ENCODE data around the gene FAM163B. TPM values are rescaled to one million over a fixed set of nuclear protein-coding genes. Genes with fewer than 3 reads are reported as not detected.

The FAM163B gene
- total and polyA plus RNA-seq, 2 donors (not counting 1 experiment from before 2014, with no cell fraction given), result not detected

- TF ChIP-seq EZH2 (IDR thresholded peaks at IDR 0.05; ENCODE audit: borderline replicate concordance, insufficient read depth, low read depth, low read length, poor library complexity, severe bottlenecking), result no peak
- TF ChIP-seq, protein P1, sequence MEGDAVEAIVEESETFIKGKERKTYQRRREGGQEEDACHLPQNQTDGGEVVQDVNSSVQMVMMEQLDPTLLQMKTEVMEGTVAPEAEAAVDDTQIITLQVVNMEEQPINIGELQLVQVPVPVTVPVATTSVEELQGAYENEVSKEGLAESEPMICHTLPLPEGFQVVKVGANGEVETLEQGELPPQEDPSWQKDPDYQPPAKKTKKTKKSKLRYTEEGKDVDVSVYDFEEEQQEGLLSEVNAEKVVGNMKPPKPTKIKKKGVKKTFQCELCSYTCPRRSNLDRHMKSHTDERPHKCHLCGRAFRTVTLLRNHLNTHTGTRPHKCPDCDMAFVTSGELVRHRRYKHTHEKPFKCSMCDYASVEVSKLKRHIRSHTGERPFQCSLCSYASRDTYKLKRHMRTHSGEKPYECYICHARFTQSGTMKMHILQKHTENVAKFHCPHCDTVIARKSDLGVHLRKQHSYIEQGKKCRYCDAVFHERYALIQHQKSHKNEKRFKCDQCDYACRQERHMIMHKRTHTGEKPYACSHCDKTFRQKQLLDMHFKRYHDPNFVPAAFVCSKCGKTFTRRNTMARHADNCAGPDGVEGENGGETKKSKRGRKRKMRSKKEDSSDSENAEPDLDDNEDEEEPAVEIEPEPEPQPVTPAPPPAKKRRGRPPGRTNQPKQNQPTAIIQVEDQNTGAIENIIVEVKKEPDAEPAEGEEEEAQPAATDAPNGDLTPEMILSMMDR (IDR thresholded peaks at IDR 0.05), result no peak
- Histone ChIP-seq H3K4me2 (replicated peaks; ENCODE audit: low read depth, low read length, poor library complexity, severe bottlenecking) (no peak overlapping the region), H3K4me3 (ENCODE audit: control extremely low read depth in 1 of 5, extremely low read depth in 1 of 5, insufficient read depth in 1 of 5, low read depth in 2 of 5, low read length in 4 of 5) (no peak overlapping the region), H3K79me2 (ENCODE audit: control insufficient read depth, insufficient read depth, low read length) (no peaks in the 10 kb centered on the region), H3K27ac (ENCODE audit: low read length in 2 of 2) (no peak overlapping the region), H2AFZ (ENCODE audit: insufficient read depth, low read depth, low read length, poor library complexity, severe bottlenecking) (no peak overlapping the region), H3K9ac (ENCODE audit: low read length) (no peak overlapping the region), H3K36me3 (replicated peaks in 1 of 2; ENCODE audit: control extremely low read depth in 1 of 2, control insufficient read depth in 1 of 2, extremely low read depth in 1 of 2, insufficient read depth in 2 of 2, low read length in 1 of 2) (no peaks in the 10 kb centered on the region), H3K4me1 (ENCODE audit: control insufficient read depth in 2 of 2, insufficient read depth in 2 of 2, low read length in 2 of 2) (peaks cover 6 to 8% of the 10 kb centered on the region in 2 donors), H4K20me1 (ENCODE audit: control insufficient read depth, insufficient read depth, low read length, poor library complexity, severe bottlenecking) (no peaks in the 10 kb centered on the region), H3K27me3 (replicated peaks in 1 of 4; ENCODE audit: control extremely low read depth in 1 of 4, control insufficient read depth in 3 of 4, insufficient read depth in 4 of 4, low read length in 3 of 4) (peaks cover 0 to 26% (median 2%) of the 10 kb centered on the region in 4 experiments), H3K9me3 (ENCODE audit: control extremely low read depth in 1 of 3, control insufficient read depth in 2 of 3, insufficient read depth in 1 of 3, low read length in 2 of 3) (peaks cover 0 to 4% (median 0%) of the 10 kb centered on the region in 3 donors)
- intact Hi-C loops (cut with micrococcal nuclease), result no loop called here
- H3K27me3 Mint-ChIP-seq, result peaks cover 16% of the 10 kb centered on the region
- no peak overlapping the region for H3K4me3 Mint-ChIP-seq
- H3K4me1 Mint-ChIP-seq, result peaks cover 7% of the 10 kb centered on the region
- 92% methylated on average over 10 of the region's 10 CpGs for WGBS (ENCODE audit: insufficient coverage)
- ChIA-PET CTCF (no interaction called here), POLR2A (no interaction called here)
- ATAC-seq (ENCODE audit: low read depth) (no peak), DNase-seq (no peak)
- no peak overlapping the region for H3K27ac Mint-ChIP-seq
- H3K9me3 Mint-ChIP-seq (ENCODE audit: insufficient read depth), result no peaks in the 10 kb centered on the region
Observed at GRCh38 chr9:133553123-133553522, 56.1 kb downstream of the FAM163B start.

DNA sequence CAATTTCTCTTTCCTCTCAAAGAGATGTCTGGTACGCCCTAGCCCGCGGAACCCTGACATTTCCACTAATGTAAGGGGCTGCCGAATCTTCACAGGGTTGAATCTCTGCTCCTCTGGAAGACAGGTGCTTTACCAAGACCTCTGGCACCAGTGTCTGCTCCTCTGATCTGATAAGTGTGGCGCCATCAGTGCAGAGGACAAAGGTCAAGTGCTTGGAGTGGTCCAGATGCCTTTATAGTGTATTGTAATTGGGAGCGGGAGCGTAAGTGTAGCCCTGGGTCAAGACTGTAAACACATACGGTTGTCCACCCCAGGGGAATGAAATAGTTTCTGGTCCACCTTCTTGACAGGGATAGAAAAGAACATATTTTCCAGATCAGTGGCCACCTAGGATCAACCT lies 57.0 kb downstream of the FAM163B start:
- H3K27me3 ChIP-seq (replicated peaks in 1 of 4; ENCODE audit: control extremely low read depth in 1 of 4, control insufficient read depth in 3 of 4, insufficient read depth in 4 of 4, low read length in 3 of 4), result peaks cover 0 to 18% (median 0%) of the 10 kb centered on the region in 4 experiments
- no peak overlapping the region for H3K9ac ChIP-seq (ENCODE audit: low read length)
- H4K20me1 ChIP-seq (ENCODE audit: control insufficient read depth, insufficient read depth, low read length, poor library complexity, severe bottlenecking), result no peaks in the 10 kb centered on the region
- ATAC-seq (ENCODE audit: low read depth) (no peak), DNase-seq (no peak)
- Mint-ChIP-seq H3K27me3 (peaks cover 22% of the 10 kb centered on the region), H3K4me1 (no peaks in the 10 kb centered on the region), H3K27ac (no peak overlapping the region), H3K4me3 (no peak overlapping the region), H3K9me3 (ENCODE audit: insufficient read depth) (no peaks in the 10 kb centered on the region)
- no peak overlapping the region for H3K27ac ChIP-seq (ENCODE audit: low read length in 2 of 2)
- intact Hi-C loops (cut with micrococcal nuclease), result no loop called here
- no peak overlapping the region for H3K4me3 ChIP-seq (ENCODE audit: control extremely low read depth in 1 of 5, extremely low read depth in 1 of 5, insufficient read depth in 1 of 5, low read depth in 2 of 5, low read length in 4 of 5)
- WGBS (ENCODE audit: insufficient coverage), result 95% methylated on average over 7 of the region's 8 CpGs
- H3K9me3 ChIP-seq (ENCODE audit: control extremely low read depth in 1 of 3, control insufficient read depth in 2 of 3, insufficient read depth in 1 of 3, low read length in 2 of 3), result peaks cover 0 to 4% (median 0%) of the 10 kb centered on the region in 3 donors
- H3K79me2 ChIP-seq (ENCODE audit: control insufficient read depth, insufficient read depth, low read length), result no peaks in the 10 kb centered on the region
- H3K4me1 ChIP-seq (ENCODE audit: control insufficient read depth in 2 of 2, insufficient read depth in 2 of 2, low read length in 2 of 2), result no peaks in the 10 kb centered on the region
- TF ChIP-seq, protein P1 (IDR thresholded peaks at IDR 0.05), result no peak
- no peak for TF ChIP-seq EZH2 (IDR thresholded peaks at IDR 0.05; ENCODE audit: borderline replicate concordance, insufficient read depth, low read depth, low read length, poor library complexity, severe bottlenecking)
- no peak overlapping the region for H2AFZ ChIP-seq (ENCODE audit: insufficient read depth, low read depth, low read length, poor library complexity, severe bottlenecking)
- no peaks in the 10 kb centered on the region for H3K36me3 ChIP-seq (replicated peaks in 1 of 2; ENCODE audit: control extremely low read depth in 1 of 2, control insufficient read depth in 1 of 2, extremely low read depth in 1 of 2, insufficient read depth in 2 of 2, low read length in 1 of 2)
- POLR2A ChIA-PET, result no interaction called here
- H3K4me2 ChIP-seq (replicated peaks; ENCODE audit: low read depth, low read length, poor library complexity, severe bottlenecking), result no peak overlapping the region
- CTCF ChIA-PET, result no interaction called here
